ENCODE measurements around the gene MTA3.

Gene MTA3

GRCh38 chr2:42602218-42602875, 33.9 kb downstream of the MTA3 start:
- no peak for TF ChIP-seq CTCF (IDR thresholded peaks at IDR 0.05)

- TF ChIP-seq CTCF (IDR thresholded peaks at IDR 0.05), result no peak
Measured at GRCh38 chr2:42602876-42603219, 34.4 kb downstream of the MTA3 start.

GRCh38 chr2:42607101-42607637, 38.7 kb downstream of the MTA3 start:
- TF ChIP-seq CTCF (IDR thresholded peaks at IDR 0.05), result no peak

- TF ChIP-seq CTCF (IDR thresholded peaks at IDR 0.05), result no peak
Measured at GRCh38 chr2:42613281-42614064, 45.0 kb downstream of the MTA3 start.

DNA sequence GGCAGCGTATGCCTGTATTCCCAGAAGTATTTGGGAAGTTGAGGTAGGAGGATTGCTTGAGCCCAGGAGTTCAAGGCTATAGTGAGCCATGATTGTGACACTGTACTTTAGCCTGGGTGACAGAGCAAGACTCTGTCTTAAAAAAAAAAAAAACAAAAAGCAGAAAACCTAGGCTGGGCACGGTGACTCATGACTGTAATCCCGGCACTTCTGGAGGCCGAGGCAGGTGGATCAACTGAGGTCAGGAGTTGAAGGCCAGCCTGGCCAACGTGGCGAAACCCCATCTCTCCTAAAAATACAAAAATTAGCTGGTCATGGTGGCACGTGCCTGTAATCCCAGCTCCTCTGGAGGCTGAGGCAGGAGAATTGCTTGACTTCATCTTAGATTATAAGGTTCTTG, 46.4 kb downstream of the MTA3 start:
- TF ChIP-seq CTCF (IDR thresholded peaks at IDR 0.05), result no peak

DNA sequence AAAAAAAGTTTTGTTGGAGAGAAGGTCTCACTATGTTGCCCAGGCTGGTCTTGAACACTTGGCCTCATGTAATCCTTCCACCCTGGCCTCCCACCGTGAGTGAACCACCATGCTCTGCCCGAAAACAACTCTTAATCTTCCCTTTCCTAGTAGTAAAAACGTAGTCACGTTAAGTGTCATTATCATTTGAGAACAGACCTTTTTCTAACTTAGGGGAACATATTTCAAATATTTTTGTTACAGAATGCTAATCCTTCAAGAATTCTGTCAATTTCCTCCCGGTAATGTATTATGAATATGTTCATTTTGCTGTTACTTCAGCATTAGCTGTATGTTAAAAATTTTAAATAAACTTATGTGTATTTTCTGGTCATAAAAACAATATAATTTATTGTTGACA, 49.7 kb downstream of the MTA3 start:
- TF ChIP-seq CTCF (IDR thresholded peaks at IDR 0.05), result no peak

- no peak for TF ChIP-seq CTCF (IDR thresholded peaks at IDR 0.05)
Measured at GRCh38 chr2:42618972-42619371, 50.5 kb downstream of the MTA3 start.
